D721Med (cell line): ENCODE results near the gene NPAS3.

ENCODE experiments used
- DNase-seq: peaks from one replicate; pipeline ENCODE4 v3.0.0; 2011; ENCODE audit warnings: low spot score; ENCODE audit not compliant: insufficient read length
- FAIRE-seq: peaks from 2 replicates; lab custom pipeline; 2011; peaks lifted over from hg19 to GRCh38; lab: Jason Lieb, UNC
- CTCF ChIP-seq: IDR thresholded peaks from 2 replicates; pipeline ENCODE4 v1.5.1; 2012; ENCODE audit warnings: mild to moderate bottlenecking, control low read depth; ENCODE audit not compliant: insufficient read depth; ENCODE audit errors: missing control alignments

The NPAS3 gene

GRCh38 chr14:33010495-33010894, 71.8 kb downstream of the NPAS3 start:
- DNase-seq (no peak), FAIRE-seq (no peak)
- TF ChIP-seq CTCF = no peak

GRCh38 chr14:33014710-33015109, 76.0 kb downstream of the NPAS3 start:
- DNase-seq (no peak), FAIRE-seq (no peak)
- no peak for TF ChIP-seq CTCF

GRCh38 chr14:33016613-33017012, 77.9 kb downstream of the NPAS3 start:
- no peak for TF ChIP-seq CTCF
- DNase-seq (no peak), FAIRE-seq (no peak)

GRCh38 chr14:33017016-33017415, 78.3 kb downstream of the NPAS3 start:
- DNase-seq = no peak
- FAIRE-seq = no peak
- no peak for TF ChIP-seq CTCF

DNA sequence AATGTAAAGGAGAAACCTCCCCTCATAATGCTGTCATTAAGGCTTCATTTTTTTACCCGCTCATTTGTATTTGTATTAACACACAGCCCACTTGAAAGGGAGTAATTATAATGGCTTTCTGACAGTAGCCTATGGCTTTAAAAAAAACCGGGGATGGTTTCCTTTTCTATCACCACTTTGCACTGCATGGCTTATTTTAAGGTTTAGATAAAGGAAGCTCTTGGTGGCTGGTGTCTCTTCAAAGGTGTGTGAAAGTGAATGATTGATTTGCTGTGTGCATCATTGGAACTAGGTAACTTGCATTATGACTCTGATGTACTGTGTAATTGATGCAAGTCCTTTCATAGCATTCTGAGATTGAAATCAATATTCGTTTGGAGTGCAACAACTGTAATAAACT, 80.7 kb downstream of the NPAS3 start:
- DNase-seq (no peak), FAIRE-seq (no peak)
- TF ChIP-seq CTCF = no peak

- FAIRE-seq (no peak), DNase-seq (no peak)
- no peak for TF ChIP-seq CTCF
These were observed 88.3 kb downstream of the NPAS3 start for GRCh38 chr14:33026850-33027430.

- DNase-seq (no peak), FAIRE-seq (no peak)
- TF ChIP-seq CTCF = no peak
These were observed 90.8 kb downstream of the NPAS3 start for GRCh38 chr14:33029511-33029910.
